NCI-H526 (cell line): ENCODE measurements around the gene ABLIM3.
A peak's percentile ranks its signal among the peaks of the same experiment; 100 is the strongest.

Source experiments
- DNase-seq, 2 experiments: peaks; one replicate each; lab custom pipeline; 2025; lab: John Stamatoyannopoulos, UW

The ABLIM3 gene

GRCh38 chr5:149133795-149134777 lies 7.2 kb upstream of the ABLIM3 start:
- DNase-seq = no peak

GRCh38 chr5:149134778-149135500 lies 6.4 kb upstream of the ABLIM3 start:
- DNase-seq = no peak

GRCh38 chr5:149135536-149136201 lies 5.6 kb upstream of the ABLIM3 start:
- DNase-seq = no peak

- no peak for DNase-seq
Measured at GRCh38 chr5:149138182-149138923, 2.9 kb upstream of the ABLIM3 start.

GRCh38 chr5:149140197-149141002 lies 893 bp upstream of the ABLIM3 start:
- DNase-seq = no peak

- DNase-seq = peak; percentile 15 to 47
Measured at GRCh38 chr5:149141957-149142851, 911 bp downstream of the ABLIM3 start.

- peak in 1 of 2 experiments; percentile 49 for DNase-seq
Measured at GRCh38 chr5:149143470-149143869, 2.2 kb downstream of the ABLIM3 start.

GRCh38 chr5:149144637-149145036 lies 3.3 kb downstream of the ABLIM3 start:
- peak in 1 of 2 experiments; percentile 6 for DNase-seq

- no peak for DNase-seq
Measured at GRCh38 chr5:149145138-149145537, 3.8 kb downstream of the ABLIM3 start.

GRCh38 chr5:149147676-149148075 lies 6.4 kb downstream of the ABLIM3 start:
- no peak for DNase-seq

GRCh38 chr5:149149942-149150341 lies 8.6 kb downstream of the ABLIM3 start:
- no peak for DNase-seq

- no peak for DNase-seq
Measured at GRCh38 chr5:149150457-149150856, 9.2 kb downstream of the ABLIM3 start.

GRCh38 chr5:149151717-149152116 lies 10.4 kb downstream of the ABLIM3 start:
- no peak for DNase-seq

GRCh38 chr5:149152317-149152746 lies 11.0 kb downstream of the ABLIM3 start:
- DNase-seq = no peak

- DNase-seq = no peak
Measured at GRCh38 chr5:149153193-149153750, 12.0 kb downstream of the ABLIM3 start.

- peak in 1 of 2 experiments; percentile 10 for DNase-seq
Measured at GRCh38 chr5:149153751-149154610, 12.7 kb downstream of the ABLIM3 start.

- no peak for DNase-seq
Measured at GRCh38 chr5:149154650-149155049, 13.4 kb downstream of the ABLIM3 start.

- DNase-seq = no peak
Measured at GRCh38 chr5:149156435-149157083, 15.3 kb downstream of the ABLIM3 start.
